H1 (cell line): ENCODE data around the gene ANO6.

Experiments
- EZH2 ChIP-seq: fragments of 200-600 bp; sonication (generic); IDR thresholded peaks from 2 replicates; pipeline ENCODE4 v1.7.1; 2012; ENCODE audit warnings: low read depth, mild to moderate bottlenecking, moderate library complexity, low read length, inconsistent platforms; ENCODE audit not compliant: severe bottlenecking
- GABPA ChIP-seq: IDR thresholded peaks from 2 replicates; pipeline ENCODE4 v1.6.1; 2011; ENCODE audit warnings: mild to moderate bottlenecking, low read length, moderate library complexity, borderline replicate concordance; ENCODE audit not compliant: insufficient read depth
- POLR2A ChIP-seq, 2 experiments: IDR thresholded peaks; 1 replicate in 1 of 2; 2 replicates in 1 of 2; pipeline ENCODE4 v1.6.1; 2011; ENCODE audit warnings: low read depth in 2 of 2, low read length in 2 of 2, mild to moderate bottlenecking in 2 of 2; ENCODE audit errors: control extremely low read depth in 1 of 2
- TEAD4 ChIP-seq: IDR thresholded peaks from 2 replicates; pipeline ENCODE4 v1.6.1; 2012; ENCODE audit warnings: low read depth, low read length, inconsistent platforms, mixed read lengths

DNA sequence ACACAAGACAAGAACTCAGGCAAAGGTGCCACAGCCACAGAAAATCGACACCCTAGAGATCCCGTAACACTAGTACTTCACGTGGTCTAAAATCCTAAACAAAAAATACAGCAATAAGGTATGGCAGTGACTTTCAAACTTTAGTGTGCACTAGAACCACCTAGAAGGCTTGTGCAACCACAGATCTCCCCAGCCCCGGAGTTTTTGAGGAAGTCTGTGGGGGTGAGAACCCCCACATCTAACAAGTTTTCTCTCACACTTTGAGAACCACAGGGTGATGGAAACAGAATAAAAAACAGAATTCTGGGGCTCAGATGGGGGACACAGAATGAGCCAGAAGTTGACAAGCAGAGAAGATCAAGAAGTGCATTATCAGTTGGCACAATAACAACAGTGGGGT, 254.0 kb downstream of the ANO6 start:
- no peak for TF ChIP-seq TEAD4
- no peak for TF ChIP-seq GABPA
- TF ChIP-seq EZH2: no peak
- TF ChIP-seq POLR2A (IDR thresholded peaks at IDR 0.05; ENCODE audit: control extremely low read depth in 1 of 2, low read depth in 2 of 2, low read length in 2 of 2): no peak
